ENCODE measurements around the gene ZHX3.

ZHX3 gene

GRCh38 chr20:41174782-41175181 is 142.7 kb downstream of the ZHX3 start:
- Histone ChIP-seq H3K9me3 (ENCODE audit: control extremely low read depth in 1 of 5, control insufficient read depth in 4 of 5, insufficient read depth in 2 of 5, low read depth in 1 of 5, low read length in 4 of 5) (no peaks in the 10 kb centered on the region), H3K4me1 (ENCODE audit: control extremely low read depth in 1 of 4, control insufficient read depth in 4 of 4, insufficient read depth in 4 of 4, low read length in 3 of 4) (no peaks in the 10 kb centered on the region), H3K36me3 (ENCODE audit: control insufficient read depth in 4 of 4, insufficient read depth in 4 of 4, low read length in 3 of 4) (peaks cover 0 to 44% (median 17%) of the 10 kb centered on the region in 4 experiments), H3K4me3 (ENCODE audit: control insufficient read depth in 1 of 7, extremely low read depth in 1 of 7, insufficient read depth in 4 of 7, low read depth in 2 of 7, low read length in 6 of 7) (no peak overlapping the region), H3K27ac (ENCODE audit: insufficient read depth in 1 of 2, low read depth in 1 of 2, low read length in 2 of 2, poor library complexity in 1 of 2, severe bottlenecking in 2 of 2) (no peak overlapping the region), H3K27me3 (replicated peaks in 2 of 5; ENCODE audit: control insufficient read depth in 4 of 5, insufficient read depth in 5 of 5, low read length in 4 of 5) (peaks cover 0 to 68% (median 22%) of the 10 kb centered on the region in 5 experiments)
- POLR2A ChIA-PET = no interaction called here
- 100% methylated on average over 1 of the region's 2 CpGs for WGBS (ENCODE audit: insufficient coverage)
- CTCF ChIA-PET = interaction anchor here (0.8 to 1.6 kb wide), 4 partner anchors 57 to 207 kb away, joined by 3 to 5 read pairs (median 4); no protein-coding TSS in a partner anchor
- DNase-seq = no peak

- ChIA-PET POLR2A (no interaction called here), CTCF (interaction anchor here (0.8 to 3.0 kb wide), 5 partner anchors 14 to 206 kb away, joined by 3 to 13 read pairs (median 4); no protein-coding TSS in a partner anchor)
- DNase-seq = no peak
- Histone ChIP-seq H3K4me1 (ENCODE audit: control extremely low read depth in 1 of 4, control insufficient read depth in 4 of 4, insufficient read depth in 4 of 4, low read length in 3 of 4) (no peaks in the 10 kb centered on the region), H3K4me3 (ENCODE audit: control insufficient read depth in 1 of 7, extremely low read depth in 1 of 7, insufficient read depth in 4 of 7, low read depth in 2 of 7, low read length in 6 of 7) (no peak overlapping the region), H3K27ac (ENCODE audit: insufficient read depth in 1 of 2, low read depth in 1 of 2, low read length in 2 of 2, poor library complexity in 1 of 2, severe bottlenecking in 2 of 2) (no peak overlapping the region), H3K27me3 (replicated peaks in 2 of 5; ENCODE audit: control insufficient read depth in 4 of 5, insufficient read depth in 5 of 5, low read length in 4 of 5) (peaks cover 0 to 72% (median 26%) of the 10 kb centered on the region in 5 experiments), H3K36me3 (ENCODE audit: control insufficient read depth in 4 of 4, insufficient read depth in 4 of 4, low read length in 3 of 4) (peaks cover 0 to 47% (median 17%) of the 10 kb centered on the region in 4 experiments), H3K9me3 (ENCODE audit: control extremely low read depth in 1 of 5, control insufficient read depth in 4 of 5, insufficient read depth in 2 of 5, low read depth in 1 of 5, low read length in 4 of 5) (no peaks in the 10 kb centered on the region)
- WGBS (ENCODE audit: insufficient coverage) = 98% methylated on average over 8 of the region's 10 CpGs
Observed at GRCh38 chr20:41174373-41174772, 143.2 kb downstream of the ZHX3 start.

GRCh38 chr20:41173791-41174341 is 143.7 kb downstream of the ZHX3 start:
- no peak overlapping the region for H3K4me3 ChIP-seq (ENCODE audit: control insufficient read depth in 1 of 7, extremely low read depth in 1 of 7, insufficient read depth in 4 of 7, low read depth in 2 of 7, low read length in 6 of 7)
- no peaks in the 10 kb centered on the region for H3K4me1 ChIP-seq (ENCODE audit: control extremely low read depth in 1 of 4, control insufficient read depth in 4 of 4, insufficient read depth in 4 of 4, low read length in 3 of 4)
- CTCF ChIA-PET = interaction anchor here (1.0 to 4.6 kb wide), 18 partner anchors 9 to 174 kb away, joined by 3 to 50 read pairs (median 6); partner anchors contain the start of gene LPIN3
- POLR2A ChIA-PET = no interaction called here
- H3K27me3 ChIP-seq (replicated peaks in 2 of 5; ENCODE audit: control insufficient read depth in 4 of 5, insufficient read depth in 5 of 5, low read length in 4 of 5) = peaks cover 0 to 73% (median 29%) of the 10 kb centered on the region in 5 experiments
- H3K9me3 ChIP-seq (ENCODE audit: control extremely low read depth in 1 of 5, control insufficient read depth in 4 of 5, insufficient read depth in 2 of 5, low read depth in 1 of 5, low read length in 4 of 5) = no peaks in the 10 kb centered on the region
- WGBS (ENCODE audit: insufficient coverage) = 99% methylated on average over 10 of the region's 13 CpGs
- DNase-seq = no peak
- peaks cover 0 to 52% (median 20%) of the 10 kb centered on the region in 4 experiments for H3K36me3 ChIP-seq (ENCODE audit: control insufficient read depth in 4 of 4, insufficient read depth in 4 of 4, low read length in 3 of 4)
- H3K27ac ChIP-seq (ENCODE audit: insufficient read depth in 1 of 2, low read depth in 1 of 2, low read length in 2 of 2, poor library complexity in 1 of 2, severe bottlenecking in 2 of 2) = no peak overlapping the region

GRCh38 chr20:41173161-41173721 is 144.3 kb downstream of the ZHX3 start:
- Histone ChIP-seq H3K36me3 (ENCODE audit: control insufficient read depth in 4 of 4, insufficient read depth in 4 of 4, low read length in 3 of 4) (peaks cover 0 to 55% (median 22%) of the 10 kb centered on the region in 4 experiments), H3K27ac (ENCODE audit: insufficient read depth in 1 of 2, low read depth in 1 of 2, low read length in 2 of 2, poor library complexity in 1 of 2, severe bottlenecking in 2 of 2) (no peak overlapping the region), H3K9me3 (ENCODE audit: control extremely low read depth in 1 of 5, control insufficient read depth in 4 of 5, insufficient read depth in 2 of 5, low read depth in 1 of 5, low read length in 4 of 5) (no peaks in the 10 kb centered on the region), H3K4me3 (ENCODE audit: control insufficient read depth in 1 of 7, extremely low read depth in 1 of 7, insufficient read depth in 4 of 7, low read depth in 2 of 7, low read length in 6 of 7) (no peak overlapping the region), H3K27me3 (replicated peaks in 2 of 5; ENCODE audit: control insufficient read depth in 4 of 5, insufficient read depth in 5 of 5, low read length in 4 of 5) (peaks cover 0 to 73% (median 29%) of the 10 kb centered on the region in 5 experiments), H3K4me1 (ENCODE audit: control extremely low read depth in 1 of 4, control insufficient read depth in 4 of 4, insufficient read depth in 4 of 4, low read length in 3 of 4) (peaks cover 0 to 2% (median 1%) of the 10 kb centered on the region in 4 experiments)
- WGBS (ENCODE audit: insufficient coverage) = 36% methylated on average over 7 of the region's 9 CpGs
- ChIA-PET CTCF (interaction anchor here (0.5 to 4.6 kb wide), 33 partner anchors 9 to 240 kb away, joined by 3 to 50 read pairs (median 4); partner anchors contain the start of gene LPIN3), POLR2A (interaction anchor here (0.6 kb wide), 1 partner anchor 41 kb away, joined by 6 read pairs; no protein-coding TSS in a partner anchor)
- DNase-seq = peak; percentile 36 to 62 (median 58)

GRCh38 chr20:41172296-41173140 is 145.0 kb downstream of the ZHX3 start:
- DNase-seq = no peak
- ChIA-PET CTCF (interaction anchor here (0.5 to 4.6 kb wide), 34 partner anchors 8 to 327 kb away, joined by 3 to 50 read pairs (median 4); partner anchors contain the start of gene LPIN3), POLR2A (interaction anchor here (0.6 kb wide), 1 partner anchor 40 kb away, joined by 6 read pairs; no protein-coding TSS in a partner anchor)
- no peaks in the 10 kb centered on the region for H3K9me3 ChIP-seq (ENCODE audit: control extremely low read depth in 1 of 5, control insufficient read depth in 4 of 5, insufficient read depth in 2 of 5, low read depth in 1 of 5, low read length in 4 of 5)
- no peak overlapping the region for H3K4me3 ChIP-seq (ENCODE audit: control insufficient read depth in 1 of 7, extremely low read depth in 1 of 7, insufficient read depth in 4 of 7, low read depth in 2 of 7, low read length in 6 of 7)
- 97% methylated on average over 16 of the region's 18 CpGs for WGBS (ENCODE audit: insufficient coverage)
- H3K36me3 ChIP-seq (ENCODE audit: control insufficient read depth in 4 of 4, insufficient read depth in 4 of 4, low read length in 3 of 4) = peaks cover 0 to 52% (median 22%) of the 10 kb centered on the region in 4 experiments
- H3K27me3 ChIP-seq (replicated peaks in 2 of 5; ENCODE audit: control insufficient read depth in 4 of 5, insufficient read depth in 5 of 5, low read length in 4 of 5) = peaks cover 0 to 67% (median 29%) of the 10 kb centered on the region in 5 experiments
- no peak overlapping the region for H3K27ac ChIP-seq (ENCODE audit: insufficient read depth in 1 of 2, low read depth in 1 of 2, low read length in 2 of 2, poor library complexity in 1 of 2, severe bottlenecking in 2 of 2)
- peaks cover 0 to 9% (median 8%) of the 10 kb centered on the region in 4 experiments for H3K4me1 ChIP-seq (ENCODE audit: control extremely low read depth in 1 of 4, control insufficient read depth in 4 of 4, insufficient read depth in 4 of 4, low read length in 3 of 4)

- CTCF ChIA-PET = interaction anchor here (0.6 to 4.6 kb wide), 14 partner anchors 14 to 328 kb away, joined by 3 to 50 read pairs (median 12); partner anchors contain the start of gene LPIN3
- Histone ChIP-seq H3K4me1 (ENCODE audit: control extremely low read depth in 1 of 4, control insufficient read depth in 4 of 4, insufficient read depth in 4 of 4, low read length in 3 of 4) (peaks cover 0 to 12% (median 9%) of the 10 kb centered on the region in 4 experiments), H3K9me3 (ENCODE audit: control extremely low read depth in 1 of 5, control insufficient read depth in 4 of 5, insufficient read depth in 2 of 5, low read depth in 1 of 5, low read length in 4 of 5) (no peaks in the 10 kb centered on the region), H3K27ac (ENCODE audit: insufficient read depth in 1 of 2, low read depth in 1 of 2, low read length in 2 of 2, poor library complexity in 1 of 2, severe bottlenecking in 2 of 2) (no peak overlapping the region), H3K36me3 (ENCODE audit: control insufficient read depth in 4 of 4, insufficient read depth in 4 of 4, low read length in 3 of 4) (peaks cover 0 to 52% (median 22%) of the 10 kb centered on the region in 4 experiments), H3K27me3 (replicated peaks in 2 of 5; ENCODE audit: control insufficient read depth in 4 of 5, insufficient read depth in 5 of 5, low read length in 4 of 5) (peaks cover 0 to 64% (median 31%) of the 10 kb centered on the region in 5 experiments), H3K4me3 (ENCODE audit: control insufficient read depth in 1 of 7, extremely low read depth in 1 of 7, insufficient read depth in 4 of 7, low read depth in 2 of 7, low read length in 6 of 7) (no peak overlapping the region)
- DNase-seq = no peak
- WGBS (ENCODE audit: insufficient coverage) = 100% methylated on average over 3 of the region's 3 CpGs
- POLR2A ChIA-PET = no interaction called here
Observed at GRCh38 chr20:41171736-41172295, 145.7 kb downstream of the ZHX3 start.
